Astrocyte of the cerebellum (primary cell): ENCODE results near the gene VEGFB.

Experiments used
- DNase-seq: peaks from one replicate; pipeline ENCODE4 v3.0.0-alpha.2; 2011; ENCODE audit warnings: low read depth
- H3K4me3 ChIP-seq: 2 replicates; pipeline ENCODE4 v1.5.1; 2011; ENCODE audit warnings: mild to moderate bottlenecking, low read depth, low read length, moderate library complexity
- in situ Hi-C: cut with HindIII; loops from 2 replicates; pipeline ENCODE4 v1.10.0; 2017; ENCODE audit warnings: low sequenced_read_pairs
- TF ChIP-seq, protein P1 (sequence below): IDR thresholded peaks from 2 replicates; pipeline ENCODE4 v1.5.1; 2012; ENCODE audit warnings: low read length, low read depth, moderate library complexity, mild to moderate bottlenecking; ENCODE audit errors: missing control alignments

Gene VEGFB

DNA sequence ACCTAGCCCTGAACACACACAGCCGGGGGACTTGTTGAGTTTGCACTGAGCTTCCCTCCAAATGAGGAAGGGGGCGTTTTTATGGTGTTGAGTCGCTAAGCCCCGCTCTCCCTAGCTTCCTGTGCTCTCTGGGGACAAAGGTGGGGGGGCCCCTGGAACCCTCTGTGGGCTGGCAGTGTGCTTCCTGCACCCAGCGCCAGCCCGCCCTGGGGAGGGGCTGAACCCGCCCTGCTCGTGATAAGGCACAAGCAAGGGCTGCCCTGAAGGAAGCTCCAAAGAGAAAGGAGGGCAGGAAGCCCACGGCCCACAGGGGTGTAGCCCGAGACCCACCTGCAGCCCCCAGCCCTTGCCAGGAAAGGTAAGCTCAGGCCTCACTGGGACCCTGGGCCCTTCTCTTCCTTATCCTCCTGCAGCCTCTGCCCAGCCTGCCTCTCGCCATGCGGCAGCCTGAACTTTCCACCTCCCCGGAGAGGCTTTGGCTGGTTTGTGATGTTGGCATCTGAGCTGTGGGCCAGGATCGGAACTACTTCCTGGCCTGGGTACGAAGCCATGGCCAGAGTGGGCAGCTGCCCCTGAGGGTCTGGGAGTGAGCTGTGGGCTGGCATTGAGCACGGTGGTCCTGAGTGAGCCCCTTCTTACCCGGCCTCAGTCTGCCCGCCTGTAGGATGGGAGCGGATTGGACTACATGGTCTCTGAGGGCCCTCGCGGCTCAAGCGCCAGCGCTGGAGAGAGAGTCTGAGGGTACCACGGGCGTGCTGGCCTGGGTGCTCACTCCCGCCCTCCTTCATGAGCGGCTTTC, 27.7 kb upstream of the VEGFB start, which contains the start of gene FERMT3:
Gene FERMT3 (plus strand): TSS at position 265 of the 799 bp plus-strand sequence. CDS start 644 bp downstream, outside the sequence.
- in situ Hi-C loops: loop anchor here (10.0 to 25.0 kb wide), 2 partner anchors 68 to 431 kb away; no protein-coding TSS in a partner anchor
- TF ChIP-seq, protein P1, sequence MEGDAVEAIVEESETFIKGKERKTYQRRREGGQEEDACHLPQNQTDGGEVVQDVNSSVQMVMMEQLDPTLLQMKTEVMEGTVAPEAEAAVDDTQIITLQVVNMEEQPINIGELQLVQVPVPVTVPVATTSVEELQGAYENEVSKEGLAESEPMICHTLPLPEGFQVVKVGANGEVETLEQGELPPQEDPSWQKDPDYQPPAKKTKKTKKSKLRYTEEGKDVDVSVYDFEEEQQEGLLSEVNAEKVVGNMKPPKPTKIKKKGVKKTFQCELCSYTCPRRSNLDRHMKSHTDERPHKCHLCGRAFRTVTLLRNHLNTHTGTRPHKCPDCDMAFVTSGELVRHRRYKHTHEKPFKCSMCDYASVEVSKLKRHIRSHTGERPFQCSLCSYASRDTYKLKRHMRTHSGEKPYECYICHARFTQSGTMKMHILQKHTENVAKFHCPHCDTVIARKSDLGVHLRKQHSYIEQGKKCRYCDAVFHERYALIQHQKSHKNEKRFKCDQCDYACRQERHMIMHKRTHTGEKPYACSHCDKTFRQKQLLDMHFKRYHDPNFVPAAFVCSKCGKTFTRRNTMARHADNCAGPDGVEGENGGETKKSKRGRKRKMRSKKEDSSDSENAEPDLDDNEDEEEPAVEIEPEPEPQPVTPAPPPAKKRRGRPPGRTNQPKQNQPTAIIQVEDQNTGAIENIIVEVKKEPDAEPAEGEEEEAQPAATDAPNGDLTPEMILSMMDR: no peak
- no peak within 1 kb of the TSS for H3K4me3 ChIP-seq
- DNase-seq: no peak

DNA sequence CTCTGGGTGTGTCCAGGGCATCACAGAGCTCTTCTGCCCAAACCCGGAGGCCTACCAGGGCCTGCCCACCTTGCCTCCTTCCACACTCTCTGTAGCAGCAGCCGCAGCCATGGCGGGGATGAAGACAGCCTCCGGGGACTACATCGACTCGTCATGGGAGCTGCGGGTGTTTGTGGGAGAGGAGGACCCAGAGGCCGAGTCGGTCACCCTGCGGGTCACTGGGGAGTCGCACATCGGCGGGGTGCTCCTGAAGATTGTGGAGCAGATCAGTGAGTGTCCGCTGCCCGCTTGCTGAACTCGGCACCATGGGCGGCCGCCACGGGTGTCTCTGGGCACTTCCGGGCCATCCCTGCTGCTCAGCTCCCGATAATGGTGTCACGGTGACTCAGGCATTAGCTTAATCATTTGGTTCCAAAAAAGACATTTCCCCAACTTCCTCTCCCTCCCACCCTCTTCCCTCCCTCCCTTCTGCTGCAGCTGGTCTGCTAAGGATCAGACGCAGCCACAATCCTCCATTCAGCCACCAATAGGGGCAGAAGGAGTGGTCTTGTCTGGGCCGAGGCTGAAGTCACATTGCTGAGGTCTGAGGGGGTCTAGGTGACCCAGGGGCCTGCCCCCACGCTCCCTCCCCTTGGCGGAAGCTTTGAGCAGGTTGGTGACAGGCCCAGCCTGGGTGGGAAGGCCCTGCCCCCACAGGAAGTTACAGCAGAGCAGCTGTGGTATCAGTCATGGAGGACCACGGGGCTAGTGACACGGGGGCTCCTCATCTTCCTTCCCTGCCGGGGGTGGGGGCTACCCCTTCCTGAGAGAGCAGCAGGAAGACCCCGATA, 26.9 kb upstream of the VEGFB start:
- in situ Hi-C loops: loop anchor here (10.0 to 25.0 kb wide), 2 partner anchors 67 to 430 kb away; no protein-coding TSS in a partner anchor
- DNase-seq: no peak
- TF ChIP-seq, protein P1: no peak
- no peak overlapping the region for H3K4me3 ChIP-seq

DNA sequence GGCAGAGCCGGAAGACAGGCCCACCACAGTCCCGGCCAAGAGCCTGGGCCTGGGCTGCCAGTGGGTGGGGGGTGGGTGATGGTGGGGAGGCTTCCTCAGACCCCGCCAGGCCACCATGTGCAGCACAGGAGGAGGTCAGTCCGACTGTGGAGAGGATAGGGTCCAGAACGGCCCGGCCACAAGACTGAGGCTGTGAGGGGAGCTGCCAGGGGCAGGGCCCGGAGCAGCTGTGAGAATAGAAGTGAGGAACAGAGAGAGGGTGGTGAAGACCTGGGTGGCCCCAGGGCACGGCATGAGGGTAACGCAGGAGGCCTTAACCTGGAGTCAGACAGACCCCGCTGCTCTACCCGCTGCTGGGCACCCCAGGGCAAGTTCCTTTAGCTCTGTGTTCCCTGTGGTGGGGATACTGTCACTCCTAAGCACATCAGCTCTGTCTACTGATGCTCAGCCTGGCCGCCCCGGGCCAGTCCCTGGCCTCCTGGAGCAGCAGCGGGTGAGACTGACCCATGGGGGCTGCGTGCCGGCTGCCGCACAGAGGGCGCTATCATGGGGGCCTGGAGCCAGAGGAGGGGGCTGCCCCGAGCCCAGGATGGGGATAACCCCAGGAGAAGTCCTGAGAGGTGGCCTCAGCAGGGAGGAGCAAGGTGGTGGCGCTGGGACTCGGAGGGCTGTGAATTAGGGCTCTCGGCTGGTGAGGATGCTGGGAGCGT, 26.1 kb upstream of the VEGFB start:
- no peak for DNase-seq
- H3K4me3 ChIP-seq: no peak overlapping the region
- TF ChIP-seq, protein P1: no peak
- in situ Hi-C loops: loop anchor here (10.0 to 25.0 kb wide), 2 partner anchors 67 to 429 kb away; no protein-coding TSS in a partner anchor

DNA sequence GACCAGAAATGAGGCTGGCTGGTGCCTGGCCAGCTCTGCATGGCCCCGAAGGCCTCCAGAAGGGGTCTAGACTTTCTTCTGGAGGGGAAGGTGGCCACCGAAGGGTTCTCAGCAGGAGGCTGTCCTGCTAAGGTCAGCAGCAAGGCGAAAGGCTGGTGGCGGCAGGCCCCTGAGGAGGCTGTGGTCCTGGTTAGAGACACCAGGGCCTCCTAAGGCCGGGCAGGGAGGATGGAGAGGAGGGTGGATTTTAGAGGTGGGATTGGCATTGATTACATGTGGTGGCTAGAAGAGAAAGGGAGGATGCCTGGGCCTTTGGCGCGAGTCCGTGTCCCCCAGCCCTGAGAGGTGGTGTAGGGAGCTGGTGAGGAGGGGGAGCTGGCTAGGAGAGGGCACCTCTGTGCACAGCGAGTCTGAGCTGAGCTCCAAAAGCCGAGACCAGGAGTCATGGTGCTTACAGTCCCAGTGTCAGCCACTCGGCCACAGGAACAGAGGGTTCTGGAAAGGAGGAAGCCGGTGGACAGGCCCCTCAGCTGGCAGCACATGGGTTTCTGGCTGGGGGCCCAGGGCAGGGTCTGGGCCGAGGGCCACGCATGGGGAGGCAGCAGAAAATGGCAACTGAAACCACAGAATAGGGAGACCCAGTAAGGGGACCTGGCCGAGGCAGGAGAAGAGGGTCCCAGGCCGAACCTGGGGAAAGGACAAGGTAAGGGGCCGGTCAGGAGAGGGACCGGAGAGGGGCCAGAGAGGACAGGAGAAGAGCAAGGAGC, 25.4 kb upstream of the VEGFB start:
- TF ChIP-seq, protein P1: no peak
- no peak for DNase-seq
- in situ Hi-C loops: loop anchor here (10.0 to 25.0 kb wide), 2 partner anchors 66 to 428 kb away; no protein-coding TSS in a partner anchor
- H3K4me3 ChIP-seq: no peak overlapping the region

DNA sequence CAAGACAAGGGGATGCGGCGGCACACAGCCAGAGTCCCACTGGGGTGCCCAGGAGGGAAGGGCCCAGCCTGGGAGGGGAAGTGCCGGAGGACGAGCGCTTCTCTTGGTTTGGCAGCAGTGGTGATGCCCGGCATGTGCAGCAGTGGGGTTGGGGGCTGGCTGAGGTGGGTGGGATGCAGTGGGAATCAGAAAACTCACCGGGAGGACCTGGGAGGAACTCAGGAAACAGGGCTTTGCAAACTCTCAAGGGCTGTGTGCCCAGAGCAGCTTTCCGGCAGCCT, 24.9 kb upstream of the VEGFB start:
- DNase-seq: no peak
- TF ChIP-seq, protein P1: no peak
- no peak overlapping the region for H3K4me3 ChIP-seq
- in situ Hi-C loops: loop anchor here (10.0 to 25.0 kb wide), 2 partner anchors 65 to 428 kb away; no protein-coding TSS in a partner anchor
